HG03521 (cell line): ENCODE measurements around the gene TBX4.

Source experiments
- ATAC-seq: cut with Tn5 transposase; IDR thresholded peaks from one replicate; pipeline ENCODE4 v1.9.1; 2021; ENCODE audit warnings: mild to moderate bottlenecking, moderate library complexity; ENCODE audit not compliant: unreplicated experiment

Gene TBX4

GRCh38 chr17:61453566-61454380, 1.6 kb downstream of the TBX4 start:
- ATAC-seq, result no peak

GRCh38 chr17:61454381-61455323, 2.4 kb downstream of the TBX4 start:
- no peak for ATAC-seq

GRCh38 chr17:61455324-61456060, 3.3 kb downstream of the TBX4 start:
- ATAC-seq, result no peak

- no peak for ATAC-seq
These were observed 3.9 kb downstream of the TBX4 start for GRCh38 chr17:61456061-61456681.

- no peak for ATAC-seq
These were observed 4.5 kb downstream of the TBX4 start for GRCh38 chr17:61456688-61457225.

GRCh38 chr17:61457226-61457983, 5.2 kb downstream of the TBX4 start:
- ATAC-seq, result no peak

- ATAC-seq, result no peak
These were observed 5.8 kb downstream of the TBX4 start for GRCh38 chr17:61458000-61458399.

- no peak for ATAC-seq
These were observed 6.4 kb downstream of the TBX4 start for GRCh38 chr17:61458421-61459141.

GRCh38 chr17:61459142-61459809, 7.1 kb downstream of the TBX4 start:
- no peak for ATAC-seq

- ATAC-seq, result no peak
These were observed 7.9 kb downstream of the TBX4 start for GRCh38 chr17:61459939-61460718.

GRCh38 chr17:61460796-61461585, 8.8 kb downstream of the TBX4 start:
- ATAC-seq, result no peak

GRCh38 chr17:61461586-61461966, 9.4 kb downstream of the TBX4 start:
- ATAC-seq, result no peak

GRCh38 chr17:61461967-61462718, 9.9 kb downstream of the TBX4 start:
- ATAC-seq, result no peak

- ATAC-seq, result no peak
These were observed 10.6 kb downstream of the TBX4 start for GRCh38 chr17:61462719-61463315.

- ATAC-seq, result no peak
These were observed 11.3 kb downstream of the TBX4 start for GRCh38 chr17:61463316-61464129.
